Keratinocyte (primary cell): Measurements from ENCODE around the gene SFXN1. TPM values are rescaled to one million over a fixed set of nuclear protein-coding genes. Genes with fewer than 3 reads are reported as not detected.

Source experiments
- DNase-seq: peaks from one replicate; pipeline ENCODE4 v3.0.0-alpha.2; 2011; ENCODE audit warnings: low read depth, missing footprints, low spot score
- FAIRE-seq: peaks from 2 replicates; lab custom pipeline; 2011; peaks lifted over from hg19 to GRCh38; lab: Jason Lieb, UNC
- H2AFZ ChIP-seq: 2 replicates; pipeline ENCODE4 v1.6.0; 2012; ENCODE audit warnings: low read length, control low read depth, inconsistent platforms; ENCODE audit not compliant: control insufficient read depth
- H3K27ac ChIP-seq: 2 replicates; pipeline ENCODE4 v1.5.1; 2011; ENCODE audit warnings: low read length; ENCODE audit not compliant: control insufficient read depth, insufficient read depth
- H3K27me3 ChIP-seq: 3 replicates; pipeline ENCODE4 v1.6.0; 2011; ENCODE audit warnings: low read length; ENCODE audit not compliant: control insufficient read depth, insufficient read depth; ENCODE audit errors: extremely low read depth
- H3K36me3 ChIP-seq, 2 experiments: 2 replicates in 1 of 2; 3 replicates in 1 of 2; pipeline ENCODE4 v1.5.1; 2011; ENCODE audit warnings: low read length in 2 of 2, mild to moderate bottlenecking in 1 of 2; ENCODE audit not compliant: control insufficient read depth in 2 of 2, insufficient read depth in 2 of 2; ENCODE audit errors: extremely low read depth in 1 of 2
- H3K4me1 ChIP-seq: 3 replicates; pipeline ENCODE4 v1.5.1; 2011; ENCODE audit warnings: low read length; ENCODE audit not compliant: control insufficient read depth, insufficient read depth; ENCODE audit errors: extremely low read depth
- H3K4me2 ChIP-seq: 3 replicates; pipeline ENCODE4 v1.6.0; 2011; ENCODE audit warnings: low read depth, low read length; ENCODE audit not compliant: control insufficient read depth, insufficient read depth; ENCODE audit errors: extremely low read depth
- H3K4me3 ChIP-seq, 3 experiments: fragments of 200-600 bp in 1 of 3; sonication (generic) in 1 of 3; 2 replicates in 2 of 3; 3 replicates in 1 of 3; pipeline ENCODE4 v1.5.1; 2011 to 2016; ENCODE audit warnings: low read length in 3 of 3, mild to moderate bottlenecking in 3 of 3, control low read depth in 2 of 3, inconsistent platforms in 1 of 3, low read depth in 1 of 3, mixed read lengths in 1 of 3, mixed run types in 1 of 3, moderate library complexity in 1 of 3; ENCODE audit not compliant: control insufficient read depth in 2 of 3, insufficient read depth in 2 of 3; ENCODE audit errors: extremely low read depth in 1 of 3
- H3K79me2 ChIP-seq: 2 replicates; pipeline ENCODE4 v1.6.0; 2012; ENCODE audit warnings: low read length; ENCODE audit not compliant: control insufficient read depth, insufficient read depth
- H3K9ac ChIP-seq: 3 replicates; pipeline ENCODE4 v1.6.0; 2011; ENCODE audit warnings: low read length; ENCODE audit not compliant: control insufficient read depth, insufficient read depth; ENCODE audit errors: extremely low read depth
- H3K9me1 ChIP-seq: 3 replicates; pipeline ENCODE4 v1.6.0; 2011; ENCODE audit warnings: low read length; ENCODE audit not compliant: control insufficient read depth, insufficient read depth; ENCODE audit errors: extremely low read depth
- H3K9me3 ChIP-seq: 2 replicates; pipeline ENCODE4 v1.5.1; 2012; ENCODE audit warnings: low read depth, low read length; ENCODE audit not compliant: control insufficient read depth
- H4K20me1 ChIP-seq: 3 replicates; pipeline ENCODE4 v1.6.0; 2011; ENCODE audit warnings: low read length; ENCODE audit not compliant: control insufficient read depth, insufficient read depth; ENCODE audit errors: extremely low read depth
- CTCF ChIP-seq, 3 experiments: IDR thresholded peaks in 1 of 3; conservative IDR thresholded peaks in 1 of 3; optimal IDR thresholded peaks in 1 of 3; 2 replicates in 2 of 3; 3 replicates in 1 of 3; pipeline versions ENCODE3 to v1.5.1; 2011; ENCODE audit warnings: low read length in 3 of 3, mild to moderate bottlenecking in 3 of 3, moderate library complexity in 2 of 3, control low read depth in 1 of 3, inconsistent platforms in 1 of 3; ENCODE audit not compliant: insufficient read depth in 2 of 3; ENCODE audit errors: extremely low read depth in 1 of 3
- EZH2 ChIP-seq: IDR thresholded peaks from one replicate; pipeline ENCODE4 v1.6.1; 2012; ENCODE audit warnings: inconsistent platforms, mild to moderate bottlenecking, low read length, moderate library complexity
- dilution Hi-C: fragments of 300-500 bp; cut with MboI; formaldehyde crosslinking; loops from one replicate; pipeline ENCODE4 v1.7.0; 2020; ENCODE audit warnings: low sequenced_read_pairs; ENCODE audit not compliant: extremely low pct_ligation_motif_present
- polyA plus RNA-seq, 5 experiments: library from polyadenylated mRNA; depleted of rRNA in 3 of 5; stranded (reverse) in 3 of 5; stranded (forward) in 1 of 5; unstranded in 1 of 5; fragments of >200 nt; gene quantifications; 1 replicate in 1 of 5; 2 replicates in 3 of 5; 3 replicates in 1 of 5; pipeline versions ENCODE4 v1.2.1 to v1.2.3, GENCODE V29; 2011 to 2012; ENCODE audit warnings: missing spikeins in 2 of 5, low read depth in 1 of 5, low replicate concordance in 1 of 5

Gene SFXN1
- polyA plus RNA-seq, 1 donor (not counting 4 experiments of a cell fraction or from before 2014, with no cell fraction given): 80.8 TPM

GRCh38 chr5:175556794-175557193 is 78.4 kb downstream of the SFXN1 start:
- DNase-seq (no peak), FAIRE-seq (no peak)
- Histone ChIP-seq H3K9ac (no peak overlapping the region), H4K20me1 (no peaks in the 10 kb centered on the region), H3K9me3 (no peaks in the 10 kb centered on the region), H3K27ac (no peak overlapping the region), H3K4me1 (no peaks in the 10 kb centered on the region), H3K36me3 (no peaks in the 10 kb centered on the region), H3K79me2 (no peaks in the 10 kb centered on the region), H3K4me3 (no peak overlapping the region), H3K4me2 (no peak overlapping the region), H3K9me1 (no peaks in the 10 kb centered on the region), H2AFZ (no peak overlapping the region), H3K27me3 (no peaks in the 10 kb centered on the region)
- TF ChIP-seq EZH2: no peak
- TF ChIP-seq CTCF (optimal IDR thresholded peaks at IDR 0.05 in 1 of 3, IDR thresholded peaks at IDR 0.05 in 1 of 3, conservative IDR thresholded peaks at IDR 0.05 in 1 of 3; ENCODE audit: extremely low read depth in 1 of 3, insufficient read depth in 2 of 3, low read length in 3 of 3): no peak
- dilution Hi-C loops: no loop called here

GRCh38 chr5:175557778-175558177 is 79.4 kb downstream of the SFXN1 start:
- FAIRE-seq (no peak), DNase-seq (no peak)
- no peak for TF ChIP-seq EZH2
- TF ChIP-seq CTCF (optimal IDR thresholded peaks at IDR 0.05 in 1 of 3, IDR thresholded peaks at IDR 0.05 in 1 of 3, conservative IDR thresholded peaks at IDR 0.05 in 1 of 3; ENCODE audit: extremely low read depth in 1 of 3, insufficient read depth in 2 of 3, low read length in 3 of 3): no peak
- H3K9me1 ChIP-seq: no peaks in the 10 kb centered on the region
- H3K9me3 ChIP-seq: no peaks in the 10 kb centered on the region
- no peak overlapping the region for H3K4me2 ChIP-seq
- no peaks in the 10 kb centered on the region for H4K20me1 ChIP-seq
- dilution Hi-C loops: no loop called here
- no peak overlapping the region for H3K27ac ChIP-seq
- H2AFZ ChIP-seq: no peak overlapping the region
- no peak overlapping the region for H3K9ac ChIP-seq
- H3K4me1 ChIP-seq: no peaks in the 10 kb centered on the region
- no peaks in the 10 kb centered on the region for H3K36me3 ChIP-seq
- no peak overlapping the region for H3K4me3 ChIP-seq
- no peaks in the 10 kb centered on the region for H3K27me3 ChIP-seq
- no peaks in the 10 kb centered on the region for H3K79me2 ChIP-seq
